HUES48 (cell line): ENCODE measurements around the gene GTF2B.
A peak's percentile ranks its signal among the peaks of the same experiment; 100 is the strongest.
"Not testable (repeated sequence)": the region's sequence is repeated elsewhere in the genome, so short reads cannot be mapped to it uniquely, and the experiment has no call there.

Experiments
- H3K27ac ChIP-seq: one replicate; pipeline ENCODE4 v1.7.0; 2013; ENCODE audit warnings: low read depth, low read length, inconsistent platforms
- H3K27me3 ChIP-seq: 2 replicates; pipeline ENCODE4 v1.6.1; 2013; ENCODE audit warnings: mild to moderate bottlenecking, low read length; ENCODE audit not compliant: control insufficient read depth, insufficient read depth
- H3K36me3 ChIP-seq: 2 replicates; pipeline ENCODE4 v1.6.1; 2013; ENCODE audit warnings: low read length; ENCODE audit not compliant: control insufficient read depth, insufficient read depth
- H3K4me1 ChIP-seq: 2 replicates; pipeline ENCODE4 v1.6.1; 2013; ENCODE audit warnings: mild to moderate bottlenecking, low read length; ENCODE audit not compliant: control insufficient read depth, insufficient read depth
- H3K4me3 ChIP-seq: 2 replicates; pipeline ENCODE4 v1.5.1; 2013; ENCODE audit warnings: mild to moderate bottlenecking, low read depth, low read length
- H3K9ac ChIP-seq: 2 replicates; pipeline ENCODE4 v1.6.1; 2013; ENCODE audit warnings: mild to moderate bottlenecking, low read depth, low read length, moderate library complexity
- H3K9me3 ChIP-seq: 2 replicates; pipeline ENCODE4 v1.6.1; 2013; ENCODE audit warnings: low read length; ENCODE audit not compliant: control insufficient read depth, insufficient read depth

GTF2B gene, protein sequence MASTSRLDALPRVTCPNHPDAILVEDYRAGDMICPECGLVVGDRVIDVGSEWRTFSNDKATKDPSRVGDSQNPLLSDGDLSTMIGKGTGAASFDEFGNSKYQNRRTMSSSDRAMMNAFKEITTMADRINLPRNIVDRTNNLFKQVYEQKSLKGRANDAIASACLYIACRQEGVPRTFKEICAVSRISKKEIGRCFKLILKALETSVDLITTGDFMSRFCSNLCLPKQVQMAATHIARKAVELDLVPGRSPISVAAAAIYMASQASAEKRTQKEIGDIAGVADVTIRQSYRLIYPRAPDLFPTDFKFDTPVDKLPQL

DNA sequence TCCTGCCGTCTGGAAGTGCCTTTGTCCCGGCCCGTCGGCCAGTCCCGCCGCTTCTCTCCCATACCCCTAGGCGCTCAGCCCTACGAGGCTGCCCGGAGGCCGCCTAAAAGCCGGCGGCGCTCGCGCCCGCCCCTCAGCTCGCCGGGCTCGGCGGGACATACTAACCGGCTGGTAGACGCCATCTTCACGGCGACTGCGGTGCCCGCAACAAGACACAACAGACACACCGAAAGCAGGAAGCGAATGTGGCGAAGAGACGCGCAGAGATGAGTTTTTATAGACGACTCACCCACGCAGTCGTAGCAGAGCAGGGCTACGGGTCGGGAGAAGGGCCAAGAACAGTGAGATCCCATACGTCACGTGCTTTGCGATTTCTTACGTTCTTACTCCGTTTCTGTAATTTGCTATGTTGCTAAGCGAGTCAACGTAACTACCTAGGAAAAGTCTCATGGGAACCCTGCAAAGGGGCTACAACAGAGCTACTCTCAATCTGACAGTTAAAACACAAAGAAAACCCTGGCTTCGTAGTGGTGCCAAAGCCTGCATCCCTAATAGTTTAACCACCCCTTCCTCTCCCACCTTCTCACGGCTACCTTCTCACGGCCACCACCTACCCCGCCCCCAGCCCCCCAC lies at the start of gene GTF2B:
Gene GTF2B, minus strand, starts transcription at position 250 of the 633 bp plus-strand sequence. Its CDS starts 68 bp downstream, at position 182.
- Histone ChIP-seq H3K4me1 (peaks cover 7% of the 10 kb centered on the region), H3K27me3 (no peaks in the 10 kb centered on the region), H3K4me3 (peak within 1 kb of the TSS; percentile 82), H3K9ac (peak within 1 kb of the TSS; percentile 69), H3K27ac (peak within 1 kb of the TSS; percentile 75), H3K9me3 (no peaks in the 10 kb centered on the region), H3K36me3 (peaks cover 7% of the 10 kb centered on the region)

GRCh38 chr1:88938528-88938927 lies 47.2 kb upstream of the GTF2B start:
- not testable (repeated sequence) for H3K9ac ChIP-seq, H3K4me3 ChIP-seq, H3K27ac ChIP-seq, H3K27me3 ChIP-seq, H3K9me3 ChIP-seq, H3K4me1 ChIP-seq
- peaks cover 80% of the 10 kb centered on the region for H3K36me3 ChIP-seq

DNA sequence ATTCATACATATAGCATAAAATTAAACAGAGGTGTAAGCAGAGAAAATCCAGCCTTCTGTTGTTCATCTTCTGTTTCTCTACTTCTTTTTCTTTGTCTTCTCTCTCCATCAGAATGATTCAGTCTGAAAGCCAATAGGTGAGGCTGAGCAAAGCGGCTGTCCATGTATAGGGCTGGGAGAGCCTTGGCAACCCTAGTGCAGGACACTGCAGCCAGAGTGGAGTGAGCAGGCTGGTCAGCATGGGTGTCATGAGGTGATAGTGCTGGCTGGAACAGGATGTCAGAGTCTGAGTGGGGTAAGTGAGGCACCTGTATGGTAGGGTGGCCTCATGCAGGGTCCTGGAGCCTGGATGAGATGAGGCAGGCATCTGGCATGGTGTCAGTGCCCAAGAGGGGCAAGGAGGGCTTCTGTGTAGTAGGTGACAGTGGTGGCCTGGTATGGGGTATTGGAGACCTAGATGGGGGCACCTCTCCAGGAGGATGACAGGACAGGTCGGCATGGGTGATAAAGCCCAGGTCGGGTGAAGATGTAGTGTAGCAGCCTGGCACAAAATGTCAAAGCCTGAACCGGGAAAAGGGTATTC lies 45.5 kb upstream of the GTF2B start:
- no peaks in the 10 kb centered on the region for H3K4me1 ChIP-seq
- no peak overlapping the region for H3K27ac ChIP-seq
- H3K9ac ChIP-seq = no peak overlapping the region
- H3K27me3 ChIP-seq = no peaks in the 10 kb centered on the region
- H3K4me3 ChIP-seq = no peak overlapping the region
- no peaks in the 10 kb centered on the region for H3K9me3 ChIP-seq
- peaks cover 80% of the 10 kb centered on the region for H3K36me3 ChIP-seq

DNA sequence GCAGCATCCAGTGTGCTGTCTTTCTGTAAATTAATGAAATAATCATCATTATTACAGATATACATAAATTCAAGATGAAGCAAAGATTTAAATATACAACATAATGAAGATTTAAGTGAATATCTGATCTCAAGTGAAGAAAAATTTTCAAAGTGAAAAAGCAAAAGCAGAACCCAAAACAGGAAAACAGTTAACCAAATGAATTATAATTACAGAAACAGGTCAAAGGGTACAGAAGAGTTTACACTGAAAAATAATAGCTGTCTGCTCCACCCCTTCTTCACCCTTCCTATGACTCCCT lies 44.8 kb upstream of the GTF2B start:
- Histone ChIP-seq H3K4me3 (no peak overlapping the region), H3K27ac (no peak overlapping the region), H3K27me3 (no peaks in the 10 kb centered on the region), H3K4me1 (no peaks in the 10 kb centered on the region), H3K9ac (no peak overlapping the region), H3K9me3 (no peaks in the 10 kb centered on the region), H3K36me3 (peaks cover 74% of the 10 kb centered on the region)

DNA sequence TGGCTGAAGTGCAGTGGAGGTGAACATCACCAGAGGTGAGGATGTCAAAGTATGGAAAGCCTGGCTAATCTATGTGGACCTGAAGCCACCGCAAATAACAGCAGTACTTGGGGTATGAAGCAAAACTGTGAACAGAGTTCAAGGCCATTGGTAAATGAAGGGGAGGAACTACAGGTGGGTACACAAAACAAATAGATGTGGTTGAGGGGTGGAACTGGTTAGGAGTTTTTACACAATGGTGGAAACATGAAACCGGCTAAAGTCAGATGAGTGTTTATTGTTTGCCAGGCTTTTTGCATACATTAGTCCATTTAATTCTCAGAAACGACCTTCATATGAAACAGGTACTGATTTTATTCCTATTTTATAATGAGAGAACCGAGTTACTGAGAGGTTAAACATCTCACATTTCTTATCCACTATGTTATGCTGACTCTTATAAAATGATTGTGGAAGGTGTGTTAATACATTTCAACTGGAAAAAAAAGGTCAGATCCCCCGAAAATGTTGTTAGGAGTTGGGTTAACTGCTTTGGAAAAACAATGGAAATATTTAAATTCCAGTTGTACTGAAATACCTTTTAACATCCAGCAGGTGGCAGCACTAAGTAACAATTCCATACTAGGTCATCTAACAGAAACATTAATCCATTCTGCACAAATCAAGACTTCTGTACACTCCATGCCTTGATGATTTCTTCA lies 44.3 kb upstream of the GTF2B start:
- no peaks in the 10 kb centered on the region for H3K9me3 ChIP-seq
- no peaks in the 10 kb centered on the region for H3K27me3 ChIP-seq
- no peaks in the 10 kb centered on the region for H3K4me1 ChIP-seq
- no peak overlapping the region for H3K27ac ChIP-seq
- H3K36me3 ChIP-seq = peaks cover 69% of the 10 kb centered on the region
- no peak overlapping the region for H3K9ac ChIP-seq
- H3K4me3 ChIP-seq = no peak overlapping the region

DNA sequence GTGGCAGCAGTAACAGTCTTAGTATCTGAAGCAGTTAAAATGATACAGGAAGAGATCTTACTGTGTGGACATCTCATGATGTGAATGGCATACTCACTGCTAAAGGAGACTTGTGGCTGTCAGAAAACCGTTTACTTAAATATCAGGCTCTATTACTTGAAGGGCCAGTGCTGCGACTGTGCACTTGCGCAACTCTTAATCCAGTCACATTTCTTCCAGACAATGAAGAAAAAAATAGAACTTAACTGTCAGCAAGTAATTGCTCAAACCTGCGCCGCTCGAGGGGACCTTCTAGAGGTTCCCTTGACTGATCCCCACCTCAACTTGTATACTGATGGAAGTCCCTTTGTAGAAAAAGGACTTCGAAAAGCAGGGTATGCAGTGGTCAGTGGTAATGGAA lies 38.8 kb upstream of the GTF2B start:
- H3K27me3 ChIP-seq, H3K4me3 ChIP-seq, H3K4me1 ChIP-seq, H3K9me3 ChIP-seq, H3K9ac ChIP-seq, H3K27ac ChIP-seq: not testable (repeated sequence)
- H3K36me3 ChIP-seq = peaks cover 40% of the 10 kb centered on the region

- Histone ChIP-seq H3K4me1 (no peaks in the 10 kb centered on the region), H3K4me3 (no peak overlapping the region), H3K36me3 (peaks cover 25% of the 10 kb centered on the region), H3K27ac (no peak overlapping the region), H3K9ac (no peak overlapping the region), H3K27me3 (no peaks in the 10 kb centered on the region), H3K9me3 (no peaks in the 10 kb centered on the region)
Observed at GRCh38 chr1:88923224-88923623, 31.9 kb upstream of the GTF2B start.

DNA sequence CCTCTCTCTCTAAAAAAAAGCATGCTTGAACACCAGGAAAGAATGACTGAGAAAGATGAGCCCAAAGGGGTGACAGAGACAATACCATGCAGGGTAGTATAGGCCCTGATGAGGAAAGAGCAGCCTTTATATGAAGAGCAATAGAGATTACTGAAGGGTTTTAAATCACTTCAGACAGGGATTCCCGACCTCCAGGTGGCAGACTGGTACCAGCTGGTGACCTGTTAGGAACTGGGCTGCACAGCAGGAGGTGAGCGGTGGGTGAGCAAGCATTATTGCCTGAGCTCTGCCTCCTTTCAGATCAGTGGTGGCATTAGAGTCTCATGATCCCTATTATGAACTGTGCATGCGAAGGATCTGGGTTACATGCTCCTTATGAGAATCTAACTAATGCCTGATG lies 30.8 kb upstream of the GTF2B start:
- Histone ChIP-seq H3K36me3 (peaks cover 25% of the 10 kb centered on the region), H3K27ac (no peak overlapping the region)

GRCh38 chr1:88920845-88921244 lies 29.5 kb upstream of the GTF2B start:
- H3K4me3 ChIP-seq = no peak overlapping the region
- H3K27ac ChIP-seq = no peak overlapping the region
- no peak overlapping the region for H3K9ac ChIP-seq
- H3K36me3 ChIP-seq = peaks cover 25% of the 10 kb centered on the region
- H3K27me3 ChIP-seq = no peaks in the 10 kb centered on the region
- H3K9me3 ChIP-seq = no peaks in the 10 kb centered on the region
- H3K4me1 ChIP-seq = no peaks in the 10 kb centered on the region

More for the DNA sequence above, 30.8 kb upstream of the GTF2B start:
- no peaks in the 10 kb centered on the region for H3K4me1 ChIP-seq
- no peaks in the 10 kb centered on the region for H3K27me3 ChIP-seq
- no peaks in the 10 kb centered on the region for H3K9me3 ChIP-seq
- H3K4me3 ChIP-seq = no peak overlapping the region
- no peak overlapping the region for H3K9ac ChIP-seq

DNA sequence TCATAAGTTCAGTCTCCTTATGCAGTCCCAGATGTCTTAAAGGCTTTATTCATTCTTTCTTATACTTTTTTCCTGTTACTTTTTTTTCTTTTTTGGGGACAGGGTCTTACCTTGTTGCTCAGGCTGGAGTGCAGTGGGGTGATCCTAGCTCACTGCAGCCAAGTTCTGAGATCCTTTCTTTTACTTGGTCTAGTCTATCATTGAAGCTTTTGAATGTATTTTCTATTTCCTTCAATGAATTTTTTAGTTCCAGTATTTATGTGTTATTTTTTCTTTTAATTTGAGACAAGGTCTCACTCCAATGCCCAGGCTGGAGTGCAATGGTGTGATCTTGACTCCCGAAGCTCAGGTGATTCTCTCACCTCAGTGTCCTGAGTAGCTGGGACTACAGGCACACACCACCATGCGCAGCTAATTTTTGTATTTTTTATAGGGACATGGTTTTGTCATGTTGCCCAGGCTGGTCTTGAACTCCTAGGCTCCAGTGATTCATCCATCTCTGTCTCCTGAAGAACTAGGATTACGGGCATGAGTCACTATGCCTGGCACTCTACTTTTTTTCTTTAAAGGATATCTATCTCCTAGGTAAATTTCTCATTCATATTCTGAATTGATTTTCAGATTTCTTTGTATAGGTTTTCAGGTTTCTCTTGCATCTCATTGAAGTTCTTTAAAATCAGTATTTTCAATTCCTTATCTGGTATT lies 26.1 kb upstream of the GTF2B start:
- no peak overlapping the region for H3K4me3 ChIP-seq
- H3K9ac ChIP-seq = no peak overlapping the region
- no peaks in the 10 kb centered on the region for H3K4me1 ChIP-seq
- 0 out of 2 replicates have a peak, but pooled peaks cover 2% of the 10 kb centered on the region for H3K36me3 ChIP-seq
- no peaks in the 10 kb centered on the region for H3K27me3 ChIP-seq
- no peaks in the 10 kb centered on the region for H3K9me3 ChIP-seq
- H3K27ac ChIP-seq = no peak overlapping the region
